ENCODE measurements around the gene DYNC1H1. TPM values are rescaled to one million over a fixed set of nuclear protein-coding genes. Genes with fewer than 3 reads are reported as not detected.

Gene DYNC1H1
- polyA plus RNA-seq, 1 donor (not counting 4 experiments of a cell fraction or from before 2014, with no cell fraction given): 166 TPM

GRCh38 chr14:101988377-101988776 is 24.0 kb downstream of the DYNC1H1 start:
- TF ChIP-seq, protein P1, sequence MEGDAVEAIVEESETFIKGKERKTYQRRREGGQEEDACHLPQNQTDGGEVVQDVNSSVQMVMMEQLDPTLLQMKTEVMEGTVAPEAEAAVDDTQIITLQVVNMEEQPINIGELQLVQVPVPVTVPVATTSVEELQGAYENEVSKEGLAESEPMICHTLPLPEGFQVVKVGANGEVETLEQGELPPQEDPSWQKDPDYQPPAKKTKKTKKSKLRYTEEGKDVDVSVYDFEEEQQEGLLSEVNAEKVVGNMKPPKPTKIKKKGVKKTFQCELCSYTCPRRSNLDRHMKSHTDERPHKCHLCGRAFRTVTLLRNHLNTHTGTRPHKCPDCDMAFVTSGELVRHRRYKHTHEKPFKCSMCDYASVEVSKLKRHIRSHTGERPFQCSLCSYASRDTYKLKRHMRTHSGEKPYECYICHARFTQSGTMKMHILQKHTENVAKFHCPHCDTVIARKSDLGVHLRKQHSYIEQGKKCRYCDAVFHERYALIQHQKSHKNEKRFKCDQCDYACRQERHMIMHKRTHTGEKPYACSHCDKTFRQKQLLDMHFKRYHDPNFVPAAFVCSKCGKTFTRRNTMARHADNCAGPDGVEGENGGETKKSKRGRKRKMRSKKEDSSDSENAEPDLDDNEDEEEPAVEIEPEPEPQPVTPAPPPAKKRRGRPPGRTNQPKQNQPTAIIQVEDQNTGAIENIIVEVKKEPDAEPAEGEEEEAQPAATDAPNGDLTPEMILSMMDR (optimal IDR thresholded peaks at IDR 0.05 in 1 of 3, IDR thresholded peaks at IDR 0.05 in 1 of 3, conservative IDR thresholded peaks at IDR 0.05 in 1 of 3; ENCODE audit: extremely low read depth in 1 of 3, insufficient read depth in 2 of 3, low read length in 3 of 3): no peak
- no peak for TF ChIP-seq EZH2 (IDR thresholded peaks at IDR 0.05; ENCODE audit: low read length)
- Histone ChIP-seq H3K9me3 (ENCODE audit: control insufficient read depth, low read depth, low read length) (no peaks in the 10 kb centered on the region), H3K36me3 (ENCODE audit: control insufficient read depth in 2 of 2, extremely low read depth in 1 of 2, insufficient read depth in 2 of 2, low read length in 2 of 2) (peaks cover 62 to 63% of the 10 kb centered on the region in 2 experiments), H3K4me1 (ENCODE audit: control insufficient read depth, extremely low read depth, insufficient read depth, low read length) (no peaks in the 10 kb centered on the region), H4K20me1 (ENCODE audit: control insufficient read depth, extremely low read depth, insufficient read depth, low read length) (peaks cover 7% of the 10 kb centered on the region), H2AFZ (ENCODE audit: control insufficient read depth, low read length) (no peak overlapping the region), H3K79me2 (ENCODE audit: control insufficient read depth, insufficient read depth, low read length) (peaks cover 51% of the 10 kb centered on the region), H3K9ac (ENCODE audit: control insufficient read depth, extremely low read depth, insufficient read depth, low read length) (no peak overlapping the region), H3K9me1 (ENCODE audit: control insufficient read depth, extremely low read depth, insufficient read depth, low read length) (no peaks in the 10 kb centered on the region), H3K27me3 (ENCODE audit: control insufficient read depth, extremely low read depth, insufficient read depth, low read length) (no peaks in the 10 kb centered on the region), H3K4me2 (ENCODE audit: control insufficient read depth, extremely low read depth, insufficient read depth, low read depth, low read length) (no peak overlapping the region), H3K27ac (ENCODE audit: control insufficient read depth, insufficient read depth, low read length) (no peak overlapping the region), H3K4me3 (ENCODE audit: control insufficient read depth in 2 of 3, extremely low read depth in 1 of 3, insufficient read depth in 2 of 3, low read depth in 1 of 3, low read length in 3 of 3) (no peak overlapping the region)
- dilution Hi-C loops (cut with MboI; ENCODE audit: extremely low pct_ligation_motif_present, low sequenced_read_pairs): no loop called here
- no peak for FAIRE-seq
- no peak for DNase-seq (ENCODE audit: low read depth, low spot score)

- TF ChIP-seq, protein P1 (optimal IDR thresholded peaks at IDR 0.05 in 1 of 3, IDR thresholded peaks at IDR 0.05 in 1 of 3, conservative IDR thresholded peaks at IDR 0.05 in 1 of 3; ENCODE audit: extremely low read depth in 1 of 3, insufficient read depth in 2 of 3, low read length in 3 of 3): no peak
- no peak for TF ChIP-seq EZH2 (IDR thresholded peaks at IDR 0.05; ENCODE audit: low read length)
- Histone ChIP-seq H2AFZ (ENCODE audit: control insufficient read depth, low read length) (no peak overlapping the region), H3K79me2 (ENCODE audit: control insufficient read depth, insufficient read depth, low read length) (peaks cover 37% of the 10 kb centered on the region), H3K4me1 (ENCODE audit: control insufficient read depth, extremely low read depth, insufficient read depth, low read length) (no peaks in the 10 kb centered on the region), H3K36me3 (ENCODE audit: control insufficient read depth in 2 of 2, extremely low read depth in 1 of 2, insufficient read depth in 2 of 2, low read length in 2 of 2) (peaks cover 58 to 68% of the 10 kb centered on the region in 2 experiments), H3K9ac (ENCODE audit: control insufficient read depth, extremely low read depth, insufficient read depth, low read length) (no peak overlapping the region), H3K4me3 (ENCODE audit: control insufficient read depth in 2 of 3, extremely low read depth in 1 of 3, insufficient read depth in 2 of 3, low read depth in 1 of 3, low read length in 3 of 3) (no peak overlapping the region), H3K9me3 (ENCODE audit: control insufficient read depth, low read depth, low read length) (no peaks in the 10 kb centered on the region), H3K9me1 (ENCODE audit: control insufficient read depth, extremely low read depth, insufficient read depth, low read length) (no peaks in the 10 kb centered on the region), H3K4me2 (ENCODE audit: control insufficient read depth, extremely low read depth, insufficient read depth, low read depth, low read length) (no peak overlapping the region), H3K27me3 (ENCODE audit: control insufficient read depth, extremely low read depth, insufficient read depth, low read length) (no peaks in the 10 kb centered on the region), H4K20me1 (ENCODE audit: control insufficient read depth, extremely low read depth, insufficient read depth, low read length) (peaks cover 7% of the 10 kb centered on the region), H3K27ac (ENCODE audit: control insufficient read depth, insufficient read depth, low read length) (no peak overlapping the region)
- dilution Hi-C loops (cut with MboI; ENCODE audit: extremely low pct_ligation_motif_present, low sequenced_read_pairs): no loop called here
- no peak for FAIRE-seq
- no peak for DNase-seq (ENCODE audit: low read depth, low spot score)
Observed at GRCh38 chr14:101991352-101991751, 27.0 kb downstream of the DYNC1H1 start.
